ENCODE results near the gene IGF1.

GRCh38 chr12:102425109-102426039 lies 55.0 kb downstream of the IGF1 start:
- TF ChIP-seq CTCF (IDR thresholded peaks at IDR 0.05; ENCODE audit: low read depth, low read length, poor library complexity, severe bottlenecking) (no peak), EZH2phosphoT487 (IDR thresholded peaks at IDR 0.05; ENCODE audit: borderline replicate concordance, low read length) (no peak)

Measured in DOHH2 (cell line).